GM06990 (cell line): ENCODE results near the gene GJE1.

Source experiments
- DNase-seq: peaks from one replicate; pipeline ENCODE4 v3.0.0-alpha.2; 2011; ENCODE audit not compliant: insufficient read length; ENCODE audit errors: extremely low read depth
- H3K27me3 ChIP-seq: replicated peaks from 2 replicates; pipeline ENCODE4 v1.6.0; 2011; ENCODE audit warnings: low read length; ENCODE audit not compliant: control insufficient read depth, insufficient read depth
- H3K36me3 ChIP-seq: 2 replicates; pipeline ENCODE4 v1.5.1; 2011; ENCODE audit warnings: low read length; ENCODE audit not compliant: control insufficient read depth, insufficient read depth
- H3K4me3 ChIP-seq: replicated peaks from 2 replicates; pipeline ENCODE4 v1.5.1; 2011; ENCODE audit warnings: low read depth, mild to moderate bottlenecking, control low read depth, low read length
- TF ChIP-seq, protein P1 (sequence below): IDR thresholded peaks from 2 replicates; pipeline ENCODE4 v1.5.1; 2011; ENCODE audit warnings: low read length, control low read depth, mild to moderate bottlenecking, inconsistent platforms; ENCODE audit not compliant: insufficient read depth, poor library complexity, severe bottlenecking

GJE1 gene

GRCh38 chr6:142171351-142171750 is 38.6 kb downstream of the GJE1 start:
- TF ChIP-seq, protein P1, sequence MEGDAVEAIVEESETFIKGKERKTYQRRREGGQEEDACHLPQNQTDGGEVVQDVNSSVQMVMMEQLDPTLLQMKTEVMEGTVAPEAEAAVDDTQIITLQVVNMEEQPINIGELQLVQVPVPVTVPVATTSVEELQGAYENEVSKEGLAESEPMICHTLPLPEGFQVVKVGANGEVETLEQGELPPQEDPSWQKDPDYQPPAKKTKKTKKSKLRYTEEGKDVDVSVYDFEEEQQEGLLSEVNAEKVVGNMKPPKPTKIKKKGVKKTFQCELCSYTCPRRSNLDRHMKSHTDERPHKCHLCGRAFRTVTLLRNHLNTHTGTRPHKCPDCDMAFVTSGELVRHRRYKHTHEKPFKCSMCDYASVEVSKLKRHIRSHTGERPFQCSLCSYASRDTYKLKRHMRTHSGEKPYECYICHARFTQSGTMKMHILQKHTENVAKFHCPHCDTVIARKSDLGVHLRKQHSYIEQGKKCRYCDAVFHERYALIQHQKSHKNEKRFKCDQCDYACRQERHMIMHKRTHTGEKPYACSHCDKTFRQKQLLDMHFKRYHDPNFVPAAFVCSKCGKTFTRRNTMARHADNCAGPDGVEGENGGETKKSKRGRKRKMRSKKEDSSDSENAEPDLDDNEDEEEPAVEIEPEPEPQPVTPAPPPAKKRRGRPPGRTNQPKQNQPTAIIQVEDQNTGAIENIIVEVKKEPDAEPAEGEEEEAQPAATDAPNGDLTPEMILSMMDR: no peak
- DNase-seq: no peak
- Histone ChIP-seq H3K4me3 (no peak overlapping the region), H3K27me3 (no peaks in the 10 kb centered on the region), H3K36me3 (peaks cover 2% of the 10 kb centered on the region)

GRCh38 chr6:142172758-142173157 is 40.0 kb downstream of the GJE1 start:
- DNase-seq: no peak
- Histone ChIP-seq H3K27me3 (no peaks in the 10 kb centered on the region), H3K4me3 (no peak overlapping the region), H3K36me3 (no peaks in the 10 kb centered on the region; the same call in none of the 2 replicates)
- TF ChIP-seq, protein P1: no peak

GRCh38 chr6:142173980-142174379 is 41.3 kb downstream of the GJE1 start:
- Histone ChIP-seq H3K36me3 (no peaks in the 10 kb centered on the region; the same call in none of the 2 replicates), H3K4me3 (no peak overlapping the region), H3K27me3 (no peaks in the 10 kb centered on the region)
- TF ChIP-seq, protein P1: no peak
- DNase-seq: no peak

GRCh38 chr6:142174703-142175102 is 42.0 kb downstream of the GJE1 start:
- TF ChIP-seq, protein P1: no peak
- Histone ChIP-seq H3K36me3 (no peaks in the 10 kb centered on the region; the same call in none of the 2 replicates), H3K4me3 (no peak overlapping the region), H3K27me3 (no peaks in the 10 kb centered on the region)
- DNase-seq: no peak

DNA sequence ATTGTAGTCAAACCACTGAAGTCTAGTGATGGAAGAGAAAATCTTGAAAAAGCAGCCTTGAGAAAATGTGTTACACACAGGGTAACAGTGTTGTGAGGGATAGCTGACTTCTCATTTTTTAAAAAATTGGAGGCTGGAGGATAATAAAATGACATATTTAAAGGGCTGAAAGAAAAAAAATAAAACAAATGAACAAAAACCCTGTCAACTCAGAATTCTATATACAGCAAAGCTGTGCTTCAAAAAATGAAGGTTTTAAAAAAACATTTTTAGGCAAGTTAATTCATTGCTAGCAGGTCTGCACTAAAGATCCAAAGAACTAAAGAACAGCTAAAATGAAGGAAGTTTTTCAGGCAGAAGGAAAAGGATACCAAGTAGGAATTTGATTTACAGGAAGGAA is 45.4 kb downstream of the GJE1 start:
- DNase-seq: no peak
- Histone ChIP-seq H3K27me3 (no peaks in the 10 kb centered on the region), H3K4me3 (no peak overlapping the region), H3K36me3 (no peaks in the 10 kb centered on the region; the same call in 1 of the 2 replicates)
- TF ChIP-seq, protein P1: no peak

- TF ChIP-seq, protein P1: no peak
- no peak overlapping the region for H3K4me3 ChIP-seq
- no peaks in the 10 kb centered on the region for H3K36me3 ChIP-seq
- no peak for DNase-seq
- H3K27me3 ChIP-seq: no peaks in the 10 kb centered on the region
Observed at GRCh38 chr6:142182004-142182403, 49.3 kb downstream of the GJE1 start.
